ENCODE data around the gene DHODH. TPM values are rescaled to one million over a fixed set of nuclear protein-coding genes. Genes with fewer than 3 reads are reported as not detected.
"Not testable (repeated sequence)": the region's sequence is repeated elsewhere in the genome, so short reads cannot be mapped to it uniquely, and the experiment has no call there.

DHODH gene
- total and polyA plus RNA-seq, 10 donors: 3.3 to 9.9 (median 6.4) TPM

- 88 to 96% (median 88%) methylated on average over 4 of the region's 4 CpGs for WGBS, 5 donors
- Histone ChIP-seq H3K9me3 (peaks cover 0 to under 1% (median 0%) of the 10 kb centered on the region in 8 donors), H3K27me3 (replicated peaks in 1 of 7) (no peaks in the 10 kb centered on the region), H3K4me3 (no peak overlapping the region), H3K36me3 (peaks cover 0 to 19% (median 0%) of the 10 kb centered on the region in 6 donors), H3K4me1 (peaks cover 0 to 12% (median 2%) of the 10 kb centered on the region in 6 donors), H3K27ac (no peak overlapping the region)
- intact Hi-C loops (cut with DNase I; ENCODE audit: low total_unique reads): no loop called here
- TF ChIP-seq CTCF (IDR thresholded peaks at IDR 0.05 in 8 of 11, conservative IDR thresholded peaks at IDR 0.05 in 3 of 11) (no peak), POLR2AphosphoS5 (IDR thresholded peaks at IDR 0.05) (no peak), POLR2A (IDR thresholded peaks at IDR 0.05) (no peak)
- no peak for DNase-seq
These were observed 47.4 kb downstream of the DHODH start for GRCh38 chr16:72055911-72056310.

- not testable (repeated sequence) for H3K27me3 ChIP-seq (replicated peaks in 1 of 7)
These were observed 48.8 kb downstream of the DHODH start for GRCh38 chr16:72057313-72057712.

GRCh38 chr16:72059060-72059459, 50.5 kb downstream of the DHODH start:
- H3K9me3 ChIP-seq; H3K27me3 ChIP-seq (replicated peaks in 1 of 7); intact Hi-C loops (cut with DNase I; ENCODE audit: low total_unique reads); H3K27ac ChIP-seq; H3K4me3 ChIP-seq; H3K4me1 ChIP-seq; DNase-seq: not testable (repeated sequence)
- H3K36me3 ChIP-seq: peaks cover 0 to 25% (median 0%) of the 10 kb centered on the region in 6 donors
- WGBS, 5 donors: 62 to 79% (median 70%) methylated on average over 5 to 7 of the region's 7 CpGs

More at GRCh38 chr16:72057313-72057712, 48.8 kb downstream of the DHODH start:
- H3K9me3 ChIP-seq; DNase-seq; H3K4me3 ChIP-seq; H3K27ac ChIP-seq; intact Hi-C loops (cut with DNase I; ENCODE audit: low total_unique reads): not testable (repeated sequence)
- Histone ChIP-seq H3K36me3 (peaks cover 0 to 25% (median 0%) of the 10 kb centered on the region in 6 donors), H3K4me1 (peaks cover 0 to 12% (median 0%) of the 10 kb centered on the region in 6 donors)
- WGBS, 5 donors: 72 to 80% (median 77%) methylated on average over 1 to 2 of the region's 6 CpGs; no CpG with 5 or more reads in 1 of the 5 donors

- no peaks in the 10 kb centered on the region for H3K27me3 ChIP-seq (replicated peaks in 1 of 7)
- TF ChIP-seq CTCF (IDR thresholded peaks at IDR 0.05 in 8 of 11, conservative IDR thresholded peaks at IDR 0.05 in 3 of 11): no peak
- TF ChIP-seq POLR2A (IDR thresholded peaks at IDR 0.05): no peak
- TF ChIP-seq POLR2AphosphoS5 (IDR thresholded peaks at IDR 0.05): no peak
- peaks cover 0 to 34% (median 0%) of the 10 kb centered on the region in 6 donors for H3K36me3 ChIP-seq
- WGBS, 5 donors: 90 to 96% (median 94%) methylated on average over 9 of the region's 9 CpGs
- no peaks in the 10 kb centered on the region for H3K9me3 ChIP-seq
- no peak for DNase-seq
- no peaks in the 10 kb centered on the region for H3K4me1 ChIP-seq
- intact Hi-C loops (cut with DNase I; ENCODE audit: low total_unique reads): no loop called here
- no peak overlapping the region for H3K4me3 ChIP-seq
- no peak overlapping the region for H3K27ac ChIP-seq
These were observed 51.9 kb downstream of the DHODH start for GRCh38 chr16:72060405-72060804.

GRCh38 chr16:72061564-72061963, 53.0 kb downstream of the DHODH start:
- peaks cover 0 to 34% (median 0%) of the 10 kb centered on the region in 6 donors for H3K36me3 ChIP-seq
- no peak for DNase-seq
- no peak overlapping the region for H3K27ac ChIP-seq
- no peaks in the 10 kb centered on the region for H3K9me3 ChIP-seq
- H3K4me3 ChIP-seq: no peak overlapping the region
- peaks cover 0 to 3% (median 0%) of the 10 kb centered on the region in 6 donors for H3K4me1 ChIP-seq
- TF ChIP-seq CTCF (IDR thresholded peaks at IDR 0.05 in 8 of 11, conservative IDR thresholded peaks at IDR 0.05 in 3 of 11): no peak
- no peak for TF ChIP-seq POLR2AphosphoS5 (IDR thresholded peaks at IDR 0.05)
- no peak for TF ChIP-seq POLR2A (IDR thresholded peaks at IDR 0.05)
- H3K27me3 ChIP-seq (replicated peaks in 1 of 7): no peaks in the 10 kb centered on the region
- intact Hi-C loops (cut with DNase I; ENCODE audit: low total_unique reads): no loop called here
- WGBS, 5 donors: 88 to 100% (median 94%) methylated on average over 1 of the region's 1 CpG
